Panc1 (cell line): Measurements from ENCODE around the gene ALOX5.
"Not testable (repeated sequence)": the region's sequence is repeated elsewhere in the genome, so short reads cannot be mapped to it uniquely, and the experiment has no call there.

ENCODE experiments used
- POLR2AphosphoS5 ChIP-seq: IDR thresholded peaks from 2 replicates; pipeline ENCODE4 v1.6.1; 2012; ENCODE audit warnings: mild to moderate bottlenecking, low read depth, low read length, moderate library complexity
- TF ChIP-seq, protein P1 (sequence below): fragments of 450-650 bp; IDR thresholded peaks from 2 replicates; pipeline ENCODE4 v1.5.1; 2017; ENCODE audit warnings: mild to moderate bottlenecking
- TF ChIP-seq, protein P2 (sequence below), 2 experiments: IDR thresholded peaks; 2 replicates each; pipeline ENCODE4 v1.6.1; 2011 to 2012; ENCODE audit warnings: low read depth in 2 of 2, control low read depth in 1 of 2, low read length in 1 of 2, mild to moderate bottlenecking in 1 of 2, moderate library complexity in 1 of 2; ENCODE audit not compliant: insufficient read depth in 1 of 2

DNA sequence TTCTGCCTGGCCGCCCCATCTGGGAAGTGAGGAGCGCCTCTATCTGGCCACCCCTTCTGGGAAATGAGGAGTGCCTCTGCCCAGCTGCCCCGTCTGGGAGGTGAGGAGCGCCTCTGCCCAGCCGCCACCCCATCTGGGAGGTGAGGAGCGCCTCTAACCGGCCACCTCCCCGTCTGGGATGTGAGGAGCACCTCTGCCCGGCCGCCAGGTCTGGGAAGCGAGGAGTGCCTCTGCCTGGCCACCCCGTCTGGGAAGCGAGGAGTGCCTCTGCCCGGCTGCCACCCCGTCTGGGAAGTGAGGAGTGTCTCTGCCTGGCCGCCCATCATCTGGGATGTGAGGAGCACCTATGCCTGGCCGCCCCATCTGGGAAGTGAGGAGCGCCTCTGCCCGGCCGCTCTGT lies 26.6 kb upstream of the ALOX5 start:
- TF ChIP-seq, protein P1, sequence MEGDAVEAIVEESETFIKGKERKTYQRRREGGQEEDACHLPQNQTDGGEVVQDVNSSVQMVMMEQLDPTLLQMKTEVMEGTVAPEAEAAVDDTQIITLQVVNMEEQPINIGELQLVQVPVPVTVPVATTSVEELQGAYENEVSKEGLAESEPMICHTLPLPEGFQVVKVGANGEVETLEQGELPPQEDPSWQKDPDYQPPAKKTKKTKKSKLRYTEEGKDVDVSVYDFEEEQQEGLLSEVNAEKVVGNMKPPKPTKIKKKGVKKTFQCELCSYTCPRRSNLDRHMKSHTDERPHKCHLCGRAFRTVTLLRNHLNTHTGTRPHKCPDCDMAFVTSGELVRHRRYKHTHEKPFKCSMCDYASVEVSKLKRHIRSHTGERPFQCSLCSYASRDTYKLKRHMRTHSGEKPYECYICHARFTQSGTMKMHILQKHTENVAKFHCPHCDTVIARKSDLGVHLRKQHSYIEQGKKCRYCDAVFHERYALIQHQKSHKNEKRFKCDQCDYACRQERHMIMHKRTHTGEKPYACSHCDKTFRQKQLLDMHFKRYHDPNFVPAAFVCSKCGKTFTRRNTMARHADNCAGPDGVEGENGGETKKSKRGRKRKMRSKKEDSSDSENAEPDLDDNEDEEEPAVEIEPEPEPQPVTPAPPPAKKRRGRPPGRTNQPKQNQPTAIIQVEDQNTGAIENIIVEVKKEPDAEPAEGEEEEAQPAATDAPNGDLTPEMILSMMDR, result not testable (repeated sequence)
- TF ChIP-seq POLR2AphosphoS5, result not testable (repeated sequence)
- TF ChIP-seq, protein P2, sequence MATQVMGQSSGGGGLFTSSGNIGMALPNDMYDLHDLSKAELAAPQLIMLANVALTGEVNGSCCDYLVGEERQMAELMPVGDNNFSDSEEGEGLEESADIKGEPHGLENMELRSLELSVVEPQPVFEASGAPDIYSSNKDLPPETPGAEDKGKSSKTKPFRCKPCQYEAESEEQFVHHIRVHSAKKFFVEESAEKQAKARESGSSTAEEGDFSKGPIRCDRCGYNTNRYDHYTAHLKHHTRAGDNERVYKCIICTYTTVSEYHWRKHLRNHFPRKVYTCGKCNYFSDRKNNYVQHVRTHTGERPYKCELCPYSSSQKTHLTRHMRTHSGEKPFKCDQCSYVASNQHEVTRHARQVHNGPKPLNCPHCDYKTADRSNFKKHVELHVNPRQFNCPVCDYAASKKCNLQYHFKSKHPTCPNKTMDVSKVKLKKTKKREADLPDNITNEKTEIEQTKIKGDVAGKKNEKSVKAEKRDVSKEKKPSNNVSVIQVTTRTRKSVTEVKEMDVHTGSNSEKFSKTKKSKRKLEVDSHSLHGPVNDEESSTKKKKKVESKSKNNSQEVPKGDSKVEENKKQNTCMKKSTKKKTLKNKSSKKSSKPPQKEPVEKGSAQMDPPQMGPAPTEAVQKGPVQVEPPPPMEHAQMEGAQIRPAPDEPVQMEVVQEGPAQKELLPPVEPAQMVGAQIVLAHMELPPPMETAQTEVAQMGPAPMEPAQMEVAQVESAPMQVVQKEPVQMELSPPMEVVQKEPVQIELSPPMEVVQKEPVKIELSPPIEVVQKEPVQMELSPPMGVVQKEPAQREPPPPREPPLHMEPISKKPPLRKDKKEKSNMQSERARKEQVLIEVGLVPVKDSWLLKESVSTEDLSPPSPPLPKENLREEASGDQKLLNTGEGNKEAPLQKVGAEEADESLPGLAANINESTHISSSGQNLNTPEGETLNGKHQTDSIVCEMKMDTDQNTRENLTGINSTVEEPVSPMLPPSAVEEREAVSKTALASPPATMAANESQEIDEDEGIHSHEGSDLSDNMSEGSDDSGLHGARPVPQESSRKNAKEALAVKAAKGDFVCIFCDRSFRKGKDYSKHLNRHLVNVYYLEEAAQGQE (IDR thresholded peaks at IDR 0.05; ENCODE audit: insufficient read depth in 1 of 2, low read depth in 2 of 2, low read length in 1 of 2), result not testable (repeated sequence)
